OCI-LY7 (cell line): ENCODE data around the gene AP1G2. TPM values are rescaled to one million over a fixed set of nuclear protein-coding genes. Genes with fewer than 3 reads are reported as not detected.

ENCODE experiments used
- BruUV-seq: library from RNA; stranded (reverse); fragments of 400-500 nt; replicated peaks from 2 replicates; lab custom pipeline; 2021; lab: Mats Ljungman, UMichigan
- CTCF ChIA-PET: fragments of 300-600 bp; sonication (Branson Sonifier 250); formaldehyde crosslinking; loops from one replicate; lab custom pipeline; 2022; ENCODE audit warnings: antibody characterized with exemption; ENCODE audit not compliant: unreplicated experiment; lab: Charles Lee
- POLR2A ChIA-PET: fragments of 300-600 bp; sonication (Branson Sonifier 250); formaldehyde crosslinking; loops from one replicate; lab custom pipeline; 2022; ENCODE audit warnings: antibody characterized with exemption; lab: Charles Lee
- DNase-seq: peaks from one replicate; pipeline ENCODE4 v3.0.0-alpha.2; 2015; ENCODE audit warnings: low spot score
- H2AFZ ChIP-seq: fragments of 200-600 bp; sonication (generic), shearing (Covaris generic); 2 replicates; pipeline ENCODE4 v1.6.1; 2014; ENCODE audit warnings: mild to moderate bottlenecking, antibody characterized with exemption, low read length, moderate library complexity
- H3K27ac ChIP-seq: fragments of 200-600 bp; sonication (generic); 2 replicates; pipeline ENCODE4 v1.5.1; 2014; ENCODE audit warnings: mixed run types, low read depth, mild to moderate bottlenecking, moderate library complexity, low read length, inconsistent platforms; ENCODE audit not compliant: poor library complexity, severe bottlenecking
- H3K36me3 ChIP-seq: fragments of 200-600 bp; sonication (generic); 2 replicates; pipeline ENCODE4 v1.6.1; 2014; ENCODE audit warnings: mild to moderate bottlenecking, antibody characterized with exemption, low read length, moderate library complexity, mixed read lengths; ENCODE audit not compliant: insufficient read depth
- H3K4me1 ChIP-seq: fragments of 200-600 bp; sonication (generic); 2 replicates; pipeline ENCODE4 v1.5.1; 2014; ENCODE audit warnings: mild to moderate bottlenecking, low read length; ENCODE audit not compliant: insufficient read depth, poor library complexity, severe bottlenecking
- H3K4me2 ChIP-seq: fragments of 200-600 bp; sonication (generic); 2 replicates; pipeline ENCODE4 v1.6.1; 2014; ENCODE audit warnings: mild to moderate bottlenecking, low read length
- H3K4me3 ChIP-seq: fragments of 200-600 bp; sonication (generic); 2 replicates; pipeline ENCODE4 v1.5.1; 2014; ENCODE audit warnings: mild to moderate bottlenecking, low read depth, low read length; ENCODE audit not compliant: poor library complexity, severe bottlenecking
- H3K79me2 ChIP-seq: fragments of 200-600 bp; sonication (generic); 2 replicates; pipeline ENCODE4 v1.6.1; 2016; ENCODE audit warnings: low read depth, mild to moderate bottlenecking, low read length, moderate library complexity, mixed read lengths; ENCODE audit not compliant: insufficient read depth
- H3K9me2 ChIP-seq: fragments of 200-600 bp; sonication (generic); 2 replicates; pipeline ENCODE4 v1.6.1; 2016; ENCODE audit warnings: mild to moderate bottlenecking, low read length, mixed read lengths; ENCODE audit not compliant: insufficient read depth
- H3K9me3 ChIP-seq: fragments of 200-600 bp; sonication (generic); 2 replicates; pipeline ENCODE4 v1.6.1; 2014; ENCODE audit warnings: mild to moderate bottlenecking, mixed run types, low read length, mixed read lengths
- H4K20me1 ChIP-seq: fragments of 200-600 bp; sonication (generic); 2 replicates; pipeline ENCODE4 v1.6.1; 2014; ENCODE audit warnings: mild to moderate bottlenecking, antibody characterized with exemption, low read length, moderate library complexity, mixed read lengths; ENCODE audit not compliant: insufficient read depth
- EZH2phosphoT487 ChIP-seq: fragments of 200-600 bp; sonication (generic); IDR thresholded peaks from 2 replicates; pipeline ENCODE4 v1.6.1; 2018; ENCODE audit warnings: low read depth, borderline replicate concordance, mild to moderate bottlenecking, mixed run types, antibody characterized with exemption, low read length, moderate library complexity, mixed read lengths
- intact Hi-C: fragments of 100-400 bp; cut with micrococcal nuclease; formaldehyde crosslinking; loops from one replicate; pipeline ENCODE4 v1.10.0; 2022; ENCODE audit not compliant: unreplicated experiment
- total RNA-seq, 2 experiments: library from RNA; depleted of rRNA in 1 of 2; stranded (reverse); fragments of >200 nt in 1 of 2; shearing (Covaris generic) in 1 of 2; gene quantifications; 2 replicates each; pipeline ENCODE4 v1.2.3, GENCODE V29; 2014 to 2022
- TF ChIP-seq, protein P1 (sequence below): fragments of 200-600 bp; sonication (generic); conservative IDR thresholded peaks from 2 replicates; pipeline ENCODE4 v1.5.1; 2014; ENCODE audit warnings: mild to moderate bottlenecking, antibody characterized with exemption, low read length, moderate library complexity, mixed read lengths

AP1G2 gene
- total RNA-seq, 2 experiments from 2014 or later: 129 to 209 TPM

DNA sequence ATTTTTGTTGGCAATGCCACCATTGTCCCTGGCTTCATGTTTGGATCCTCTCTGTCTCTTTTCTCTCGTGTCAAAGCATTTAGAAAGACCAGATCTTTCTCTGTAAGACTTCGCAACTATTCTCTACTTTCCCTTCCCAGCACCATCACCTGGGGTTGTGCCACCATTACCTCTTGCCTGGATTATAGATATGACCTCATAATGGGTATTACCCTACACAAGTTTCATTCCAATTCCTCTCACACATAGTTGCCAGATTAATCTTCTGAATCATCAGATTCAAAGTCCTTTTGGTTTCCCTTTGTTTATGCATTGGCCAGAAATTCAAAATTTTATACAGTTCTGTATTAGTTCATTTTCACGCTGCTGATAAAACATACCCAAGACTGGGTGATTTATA is 41.4 kb upstream of the AP1G2 start:
- Histone ChIP-seq H4K20me1 (no peaks in the 10 kb centered on the region), H3K36me3 (no peaks in the 10 kb centered on the region), H3K9me2 (no peaks in the 10 kb centered on the region), H3K9me3 (no peaks in the 10 kb centered on the region), H2AFZ (no peak overlapping the region), H3K4me2 (no peak overlapping the region), H3K79me2 (no peaks in the 10 kb centered on the region), H3K27ac (no peak overlapping the region), H3K4me3 (no peak overlapping the region), H3K4me1 (no peaks in the 10 kb centered on the region)
- no peak for TF ChIP-seq EZH2phosphoT487
- TF ChIP-seq, protein P1, sequence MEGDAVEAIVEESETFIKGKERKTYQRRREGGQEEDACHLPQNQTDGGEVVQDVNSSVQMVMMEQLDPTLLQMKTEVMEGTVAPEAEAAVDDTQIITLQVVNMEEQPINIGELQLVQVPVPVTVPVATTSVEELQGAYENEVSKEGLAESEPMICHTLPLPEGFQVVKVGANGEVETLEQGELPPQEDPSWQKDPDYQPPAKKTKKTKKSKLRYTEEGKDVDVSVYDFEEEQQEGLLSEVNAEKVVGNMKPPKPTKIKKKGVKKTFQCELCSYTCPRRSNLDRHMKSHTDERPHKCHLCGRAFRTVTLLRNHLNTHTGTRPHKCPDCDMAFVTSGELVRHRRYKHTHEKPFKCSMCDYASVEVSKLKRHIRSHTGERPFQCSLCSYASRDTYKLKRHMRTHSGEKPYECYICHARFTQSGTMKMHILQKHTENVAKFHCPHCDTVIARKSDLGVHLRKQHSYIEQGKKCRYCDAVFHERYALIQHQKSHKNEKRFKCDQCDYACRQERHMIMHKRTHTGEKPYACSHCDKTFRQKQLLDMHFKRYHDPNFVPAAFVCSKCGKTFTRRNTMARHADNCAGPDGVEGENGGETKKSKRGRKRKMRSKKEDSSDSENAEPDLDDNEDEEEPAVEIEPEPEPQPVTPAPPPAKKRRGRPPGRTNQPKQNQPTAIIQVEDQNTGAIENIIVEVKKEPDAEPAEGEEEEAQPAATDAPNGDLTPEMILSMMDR: no peak
- intact Hi-C loops: no loop called here
- POLR2A ChIA-PET: no interaction called here
- BruUV-seq: no TSS peak
- DNase-seq: no peak
- CTCF ChIA-PET: no interaction called here

DNA sequence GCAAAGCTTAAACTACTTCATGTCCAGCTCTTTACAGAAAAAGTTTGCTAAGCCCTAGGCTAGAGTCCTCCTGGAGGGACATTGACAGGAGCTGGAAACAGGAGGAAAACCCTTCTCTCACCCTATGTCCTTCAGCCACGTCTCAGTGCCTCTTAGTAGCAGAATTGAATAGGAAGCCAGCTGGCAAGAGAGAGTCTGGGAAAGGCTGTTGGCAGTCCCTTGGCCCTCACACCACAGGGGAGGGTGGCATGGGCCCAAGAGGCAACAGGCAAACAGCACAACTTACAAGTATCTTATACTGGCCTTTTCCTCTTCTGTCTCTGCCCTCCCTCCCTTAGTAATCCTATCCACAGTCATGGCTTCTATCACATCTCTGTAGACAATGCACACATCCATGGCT is 40.9 kb upstream of the AP1G2 start:
- Histone ChIP-seq H3K79me2 (no peaks in the 10 kb centered on the region), H3K4me1 (no peaks in the 10 kb centered on the region), H3K4me2 (no peak overlapping the region), H3K4me3 (no peak overlapping the region), H4K20me1 (no peaks in the 10 kb centered on the region), H3K36me3 (no peaks in the 10 kb centered on the region), H3K9me3 (no peaks in the 10 kb centered on the region), H2AFZ (no peak overlapping the region), H3K9me2 (no peaks in the 10 kb centered on the region), H3K27ac (no peak overlapping the region)
- no TSS peak for BruUV-seq
- POLR2A ChIA-PET: no interaction called here
- CTCF ChIA-PET: no interaction called here
- DNase-seq: no peak
- no peak for TF ChIP-seq EZH2phosphoT487
- TF ChIP-seq, protein P1: no peak
- intact Hi-C loops: no loop called here

DNA sequence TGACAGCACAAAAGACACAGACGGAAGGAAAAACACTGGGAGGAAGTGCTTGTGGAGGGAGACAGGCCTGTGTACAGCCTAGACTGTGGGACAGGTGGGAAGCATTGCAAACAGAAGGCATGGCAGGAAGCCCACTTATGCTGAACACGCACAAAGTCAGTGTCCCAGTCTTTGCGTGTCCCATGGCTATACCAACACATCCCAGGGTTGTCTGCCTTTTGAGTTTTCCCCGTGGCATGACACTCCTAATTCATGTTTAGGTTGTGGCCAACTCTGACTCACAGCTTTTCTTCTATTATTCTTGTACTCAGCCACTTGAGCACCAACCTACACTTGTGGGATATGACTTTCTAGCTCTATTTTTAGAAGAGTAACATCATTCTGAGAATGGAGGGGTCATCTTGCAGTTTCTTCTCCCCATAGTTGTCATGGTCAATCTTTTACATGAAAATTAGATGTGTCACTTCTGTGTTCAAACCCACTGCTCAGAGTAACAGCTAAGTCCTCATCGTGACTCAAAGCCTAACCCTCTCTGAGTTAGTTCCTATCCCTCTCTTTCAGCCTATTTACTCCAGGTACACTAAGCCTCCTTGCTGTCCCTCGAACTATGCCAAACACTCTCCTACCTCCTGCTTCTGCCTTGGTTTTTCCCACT is 38.5 kb upstream of the AP1G2 start:
- Histone ChIP-seq H3K9me2 (no peaks in the 10 kb centered on the region), H2AFZ (no peak overlapping the region), H3K9me3 (no peaks in the 10 kb centered on the region), H3K4me3 (no peak overlapping the region), H3K36me3 (no peaks in the 10 kb centered on the region), H3K27ac (no peak overlapping the region), H3K4me2 (no peak overlapping the region), H4K20me1 (no peaks in the 10 kb centered on the region), H3K79me2 (no peaks in the 10 kb centered on the region), H3K4me1 (no peaks in the 10 kb centered on the region)
- intact Hi-C loops: no loop called here
- CTCF ChIA-PET: interaction anchor here (0.5 kb wide), 1 partner anchor 221 kb away, joined by 3 read pairs; no protein-coding TSS in a partner anchor
- no peak for DNase-seq
- no TSS peak for BruUV-seq
- no peak for TF ChIP-seq EZH2phosphoT487
- TF ChIP-seq, protein P1: no peak
- POLR2A ChIA-PET: no interaction called here
